ENCODE measurements around the gene FEM1C. TPM values are rescaled to one million over a fixed set of nuclear protein-coding genes. Genes with fewer than 3 reads are reported as not detected.

The FEM1C gene
- polyA plus RNA-seq, 1 experiment = 4.5 TPM

DNA sequence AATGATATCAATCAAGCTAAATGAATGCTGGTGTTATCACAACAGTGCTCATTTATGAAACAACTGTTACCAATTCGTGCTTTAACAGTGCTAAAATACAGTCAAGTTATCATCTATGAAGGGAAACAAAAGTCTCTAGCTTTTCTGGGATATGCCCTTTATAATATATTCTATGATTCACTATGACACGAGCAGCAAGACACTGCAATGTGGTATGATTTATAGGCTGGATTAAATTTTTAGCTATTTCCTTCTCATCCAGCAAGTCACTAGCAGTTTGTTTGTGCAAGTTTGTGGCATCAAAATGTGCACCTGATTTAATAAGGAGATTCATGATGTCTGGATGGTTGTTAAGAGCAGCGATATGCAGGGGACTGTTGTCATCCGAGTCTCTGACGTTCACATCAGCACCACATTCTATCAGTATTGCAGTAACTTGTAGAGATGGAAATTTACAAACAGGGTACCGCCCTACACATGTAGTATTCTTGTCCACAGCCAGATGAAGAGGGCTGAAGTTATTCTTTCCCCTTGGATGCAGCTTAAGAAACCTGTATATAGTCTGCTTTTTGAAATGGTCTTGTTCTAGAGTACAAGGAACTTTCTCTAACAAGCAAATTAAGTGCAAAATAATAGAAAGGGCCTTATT, 20.3 kb downstream of the FEM1C start:
- H3K36me3 ChIP-seq (ENCODE audit: control insufficient read depth, insufficient read depth, low read length) = peaks cover 5% of the 10 kb centered on the region
- ChIA-PET POLR2A (no interaction called here), CTCF (interaction anchor here (1.4 kb wide), 1 partner anchor 15 kb away, joined by 4 read pairs; no protein-coding TSS in a partner anchor)
- TF ChIP-seq, protein P1, sequence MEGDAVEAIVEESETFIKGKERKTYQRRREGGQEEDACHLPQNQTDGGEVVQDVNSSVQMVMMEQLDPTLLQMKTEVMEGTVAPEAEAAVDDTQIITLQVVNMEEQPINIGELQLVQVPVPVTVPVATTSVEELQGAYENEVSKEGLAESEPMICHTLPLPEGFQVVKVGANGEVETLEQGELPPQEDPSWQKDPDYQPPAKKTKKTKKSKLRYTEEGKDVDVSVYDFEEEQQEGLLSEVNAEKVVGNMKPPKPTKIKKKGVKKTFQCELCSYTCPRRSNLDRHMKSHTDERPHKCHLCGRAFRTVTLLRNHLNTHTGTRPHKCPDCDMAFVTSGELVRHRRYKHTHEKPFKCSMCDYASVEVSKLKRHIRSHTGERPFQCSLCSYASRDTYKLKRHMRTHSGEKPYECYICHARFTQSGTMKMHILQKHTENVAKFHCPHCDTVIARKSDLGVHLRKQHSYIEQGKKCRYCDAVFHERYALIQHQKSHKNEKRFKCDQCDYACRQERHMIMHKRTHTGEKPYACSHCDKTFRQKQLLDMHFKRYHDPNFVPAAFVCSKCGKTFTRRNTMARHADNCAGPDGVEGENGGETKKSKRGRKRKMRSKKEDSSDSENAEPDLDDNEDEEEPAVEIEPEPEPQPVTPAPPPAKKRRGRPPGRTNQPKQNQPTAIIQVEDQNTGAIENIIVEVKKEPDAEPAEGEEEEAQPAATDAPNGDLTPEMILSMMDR (IDR thresholded peaks at IDR 0.05; ENCODE audit: insufficient read depth, low read depth, low read length) = no peak
- no peak overlapping the region for H3K4me3 ChIP-seq (ENCODE audit: low read depth, low read length)
- no peaks in the 10 kb centered on the region for H3K27me3 ChIP-seq (ENCODE audit: control insufficient read depth, insufficient read depth, low read length)
- no peak for DNase-seq (ENCODE audit: low read depth)

DNA sequence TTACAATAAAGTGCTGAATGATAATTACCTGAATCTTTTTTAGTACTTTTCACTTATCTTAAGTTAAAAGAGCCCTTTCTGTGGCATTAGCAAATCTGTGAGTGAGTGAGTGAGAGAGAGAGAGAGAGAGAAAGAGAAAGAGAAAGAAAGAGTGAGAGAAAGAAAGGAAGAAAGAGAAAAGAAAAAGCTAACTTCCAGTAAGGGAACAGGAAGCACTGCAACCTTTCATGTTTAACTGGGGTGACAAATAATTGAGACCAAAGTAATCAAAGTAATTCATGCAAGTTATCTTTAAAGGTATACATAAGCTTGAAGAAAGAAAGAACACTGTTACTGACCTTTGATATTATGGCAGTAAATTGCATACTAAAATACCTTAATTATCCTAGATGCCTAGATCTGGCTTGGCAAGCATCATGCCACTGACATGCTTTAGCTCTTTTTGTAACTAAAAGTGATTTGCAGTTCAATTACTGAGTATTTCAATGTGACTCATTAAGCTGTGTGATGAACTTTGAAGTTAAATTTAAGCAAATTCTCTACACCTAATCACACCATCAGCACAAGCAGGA, 21.7 kb downstream of the FEM1C start:
- H3K36me3 ChIP-seq (ENCODE audit: control insufficient read depth, insufficient read depth, low read length) = peaks cover 5% of the 10 kb centered on the region
- ChIA-PET POLR2A (interaction anchor here (1.0 kb wide), 1 partner anchor 14 kb away, joined by 3 read pairs; no protein-coding TSS in a partner anchor), CTCF (interaction anchor here (0.6 kb wide), 1 partner anchor 159 kb away, joined by 3 read pairs; no protein-coding TSS in a partner anchor)
- TF ChIP-seq, protein P1 (IDR thresholded peaks at IDR 0.05; ENCODE audit: insufficient read depth, low read depth, low read length) = no peak
- no peak for DNase-seq (ENCODE audit: low read depth)
- H3K4me3 ChIP-seq (ENCODE audit: low read depth, low read length) = no peak overlapping the region
- H3K27me3 ChIP-seq (ENCODE audit: control insufficient read depth, insufficient read depth, low read length) = no peaks in the 10 kb centered on the region

DNA sequence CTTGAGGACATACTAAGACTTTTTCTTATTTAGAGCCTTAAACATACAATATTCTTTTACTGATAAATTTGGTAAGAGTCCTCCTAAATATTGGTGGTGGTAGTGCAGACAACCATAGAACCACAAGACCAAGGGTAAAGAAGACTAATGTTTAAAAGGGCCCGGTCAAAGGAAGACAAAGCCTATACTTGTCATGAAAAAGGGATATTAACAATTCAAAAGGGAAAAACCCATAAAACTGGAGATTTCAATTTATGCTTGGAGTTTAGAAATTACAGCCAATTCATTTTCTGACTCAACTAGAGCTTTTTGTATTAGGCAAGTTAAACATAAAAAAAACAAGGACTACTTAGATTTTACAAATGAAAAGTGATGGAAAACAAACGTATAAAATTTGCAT, 24.4 kb downstream of the FEM1C start:
- ChIA-PET POLR2A (no interaction called here), CTCF (interaction anchor here (1.2 kb wide), 1 partner anchor 55 kb away, joined by 3 read pairs; no protein-coding TSS in a partner anchor)
- H3K36me3 ChIP-seq (ENCODE audit: control insufficient read depth, insufficient read depth, low read length) = peaks cover 5% of the 10 kb centered on the region
- DNase-seq (ENCODE audit: low read depth) = no peak
- TF ChIP-seq, protein P1 (IDR thresholded peaks at IDR 0.05; ENCODE audit: insufficient read depth, low read depth, low read length) = no peak
- no peaks in the 10 kb centered on the region for H3K27me3 ChIP-seq (ENCODE audit: control insufficient read depth, insufficient read depth, low read length)
- H3K4me3 ChIP-seq (ENCODE audit: low read depth, low read length) = no peak overlapping the region

DNA sequence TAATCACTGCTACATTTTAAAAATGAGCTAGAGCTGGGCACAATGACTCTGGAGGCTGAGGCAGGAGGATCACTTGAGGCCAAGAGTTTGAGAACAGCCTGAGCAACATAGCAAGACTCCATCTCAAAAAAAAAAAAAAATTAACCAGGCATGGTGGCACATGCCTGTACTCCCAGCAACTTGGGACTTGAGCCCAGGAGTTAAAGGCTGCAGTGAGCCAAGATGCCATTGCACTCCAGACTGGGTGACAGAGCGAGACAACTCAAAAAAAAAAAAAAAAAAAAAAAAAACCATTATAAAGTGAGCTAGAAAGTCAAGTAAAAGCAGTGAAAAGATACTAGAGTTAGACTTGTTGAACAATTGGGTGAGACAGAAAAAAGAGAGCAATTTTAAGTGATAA, 28.2 kb downstream of the FEM1C start:
- TF ChIP-seq, protein P1 (IDR thresholded peaks at IDR 0.05; ENCODE audit: insufficient read depth, low read depth, low read length) = no peak
- ChIA-PET POLR2A (no interaction called here), CTCF (no interaction called here)
- DNase-seq (ENCODE audit: low read depth) = no peak
- H3K4me3 ChIP-seq (ENCODE audit: low read depth, low read length) = no peak overlapping the region
- H3K36me3 ChIP-seq (ENCODE audit: control insufficient read depth, insufficient read depth, low read length) = no peaks in the 10 kb centered on the region
- no peaks in the 10 kb centered on the region for H3K27me3 ChIP-seq (ENCODE audit: control insufficient read depth, insufficient read depth, low read length)

DNA sequence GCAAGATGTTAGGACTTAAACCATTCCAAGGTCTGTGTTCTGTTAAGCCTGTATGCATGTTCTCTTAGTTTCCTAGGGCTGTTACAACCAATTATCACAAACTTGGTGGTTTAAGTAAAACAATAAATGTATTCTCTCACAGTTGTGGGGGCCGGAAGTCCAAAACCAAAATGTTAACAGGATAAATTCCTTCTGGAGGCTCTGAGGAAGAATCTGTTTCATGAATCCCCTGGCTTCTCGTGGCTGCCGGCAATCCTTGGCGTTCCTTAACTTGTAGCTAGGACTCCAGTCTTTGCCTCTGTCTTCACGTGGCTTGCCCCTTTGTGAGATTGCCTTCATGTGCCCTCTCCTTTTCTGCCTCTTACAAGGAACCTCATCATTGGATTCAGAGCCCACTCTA, 30.4 kb downstream of the FEM1C start:
- TF ChIP-seq, protein P1 (IDR thresholded peaks at IDR 0.05; ENCODE audit: insufficient read depth, low read depth, low read length) = no peak
- ChIA-PET POLR2A (no interaction called here), CTCF (interaction anchor here (2.7 kb wide), 1 partner anchor 12 kb away, joined by 15 read pairs; no protein-coding TSS in a partner anchor)
- H3K4me3 ChIP-seq (ENCODE audit: low read depth, low read length) = no peak overlapping the region
- no peaks in the 10 kb centered on the region for H3K36me3 ChIP-seq (ENCODE audit: control insufficient read depth, insufficient read depth, low read length)
- H3K27me3 ChIP-seq (ENCODE audit: control insufficient read depth, insufficient read depth, low read length) = no peaks in the 10 kb centered on the region
- DNase-seq (ENCODE audit: low read depth) = no peak
